Occipital lobe (tissue), 2 donors: ENCODE results near the gene MACF1. TPM values are rescaled to one million over a fixed set of nuclear protein-coding genes. Genes with fewer than 3 reads are reported as not detected.
"Not testable (repeated sequence)": the region's sequence is repeated elsewhere in the genome, so short reads cannot be mapped to it uniquely, and the experiment has no call there.

Experiments used
- DNase-seq: peaks from one replicate; lab custom pipeline; 2025; lab: John Stamatoyannopoulos, UW
- total RNA-seq: library from RNA; depleted of rRNA; stranded (reverse); fragments of >200 nt; gene quantifications from one replicate; pipeline ENCODE4 v1.2.3, GENCODE V29; 2014

MACF1 gene, protein sequence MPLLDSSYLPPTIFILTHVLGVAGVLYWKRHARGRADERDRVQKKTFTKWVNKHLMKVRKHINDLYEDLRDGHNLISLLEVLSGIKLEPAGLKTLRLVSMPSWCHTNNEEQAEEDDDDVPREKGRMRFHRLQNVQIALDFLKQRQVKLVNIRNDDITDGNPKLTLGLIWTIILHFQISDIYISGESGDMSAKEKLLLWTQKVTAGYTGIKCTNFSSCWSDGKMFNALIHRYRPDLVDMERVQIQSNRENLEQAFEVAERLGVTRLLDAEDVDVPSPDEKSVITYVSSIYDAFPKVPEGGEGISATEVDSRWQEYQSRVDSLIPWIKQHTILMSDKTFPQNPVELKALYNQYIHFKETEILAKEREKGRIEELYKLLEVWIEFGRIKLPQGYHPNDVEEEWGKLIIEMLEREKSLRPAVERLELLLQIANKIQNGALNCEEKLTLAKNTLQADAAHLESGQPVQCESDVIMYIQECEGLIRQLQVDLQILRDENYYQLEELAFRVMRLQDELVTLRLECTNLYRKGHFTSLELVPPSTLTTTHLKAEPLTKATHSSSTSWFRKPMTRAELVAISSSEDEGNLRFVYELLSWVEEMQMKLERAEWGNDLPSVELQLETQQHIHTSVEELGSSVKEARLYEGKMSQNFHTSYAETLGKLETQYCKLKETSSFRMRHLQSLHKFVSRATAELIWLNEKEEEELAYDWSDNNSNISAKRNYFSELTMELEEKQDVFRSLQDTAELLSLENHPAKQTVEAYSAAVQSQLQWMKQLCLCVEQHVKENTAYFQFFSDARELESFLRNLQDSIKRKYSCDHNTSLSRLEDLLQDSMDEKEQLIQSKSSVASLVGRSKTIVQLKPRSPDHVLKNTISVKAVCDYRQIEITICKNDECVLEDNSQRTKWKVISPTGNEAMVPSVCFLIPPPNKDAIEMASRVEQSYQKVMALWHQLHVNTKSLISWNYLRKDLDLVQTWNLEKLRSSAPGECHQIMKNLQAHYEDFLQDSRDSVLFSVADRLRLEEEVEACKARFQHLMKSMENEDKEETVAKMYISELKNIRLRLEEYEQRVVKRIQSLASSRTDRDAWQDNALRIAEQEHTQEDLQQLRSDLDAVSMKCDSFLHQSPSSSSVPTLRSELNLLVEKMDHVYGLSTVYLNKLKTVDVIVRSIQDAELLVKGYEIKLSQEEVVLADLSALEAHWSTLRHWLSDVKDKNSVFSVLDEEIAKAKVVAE (N-terminal part only)
- total RNA-seq, result 341 TPM

GRCh38 chr1:39204441-39205081, at the start of gene MACF1:
TSS of gene MACF1 (plus strand) at chr1:39204695. CDS start at chr1:39205023, 328 bp downstream.
- DNase-seq, result no peak

DNA sequence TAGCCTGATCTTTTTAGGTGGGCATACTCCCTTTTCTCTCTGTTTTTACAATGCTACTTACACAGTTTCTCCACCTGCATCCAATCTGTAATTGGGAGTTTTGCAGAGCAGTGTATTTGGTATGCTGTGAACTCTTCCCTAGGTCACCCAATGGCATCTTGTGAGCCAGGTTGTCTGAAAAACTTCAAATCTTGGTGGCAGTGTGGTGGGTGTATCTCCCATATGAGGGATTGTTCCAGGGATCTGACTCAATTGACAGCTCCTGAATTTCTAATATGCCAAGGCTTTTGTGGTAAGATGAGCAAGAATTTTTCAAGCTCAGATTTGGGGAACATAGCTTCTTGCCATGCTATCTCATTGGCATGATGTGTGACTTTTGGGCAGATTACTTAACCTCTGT, 47.2 kb upstream of the MACF1 start:
- no peak for DNase-seq

DNA sequence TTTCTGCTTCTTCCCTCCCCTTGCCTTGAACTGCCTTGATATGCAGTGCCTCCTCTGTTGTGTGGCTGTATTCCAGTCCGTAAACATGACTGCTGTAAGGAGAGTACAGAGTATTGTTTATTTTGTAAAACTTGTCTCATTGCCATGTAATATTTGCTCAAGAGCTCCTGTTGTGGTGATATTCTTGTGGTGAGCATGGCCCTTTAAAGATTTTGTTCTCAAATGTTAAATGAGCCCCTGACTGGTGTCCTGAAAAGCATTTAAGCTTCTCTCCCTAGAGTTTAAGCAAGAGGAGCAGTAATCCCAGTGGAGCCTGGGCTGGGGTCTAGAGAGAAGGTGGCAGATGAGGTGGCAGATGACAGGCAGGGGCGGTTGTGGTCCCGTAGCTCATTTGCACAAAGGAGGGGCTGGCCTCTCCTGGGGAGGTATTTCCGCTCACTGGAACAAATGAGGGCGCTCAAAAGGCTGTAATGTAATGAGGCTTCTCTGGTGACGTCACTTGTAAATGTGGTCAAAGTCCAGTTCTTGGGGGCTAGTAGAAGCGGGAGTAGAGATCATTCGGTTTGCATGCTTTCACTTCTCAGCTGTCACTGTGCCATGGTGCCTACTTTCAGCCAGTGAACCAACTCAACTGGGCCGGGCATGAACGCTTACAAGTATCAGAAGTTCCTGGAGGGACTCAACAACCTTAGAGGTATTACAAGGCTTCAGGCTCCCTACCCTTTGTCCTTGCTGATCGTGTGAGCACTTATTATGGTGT, 46.0 kb upstream of the MACF1 start:
- no peak for DNase-seq

GRCh38 chr1:39159224-39160036, 45.1 kb upstream of the MACF1 start:
- no peak for DNase-seq

GRCh38 chr1:39160703-39161102, 43.8 kb upstream of the MACF1 start:
- DNase-seq, result no peak

GRCh38 chr1:39161811-39162210, 42.7 kb upstream of the MACF1 start:
- DNase-seq, result not testable (repeated sequence)

DNA sequence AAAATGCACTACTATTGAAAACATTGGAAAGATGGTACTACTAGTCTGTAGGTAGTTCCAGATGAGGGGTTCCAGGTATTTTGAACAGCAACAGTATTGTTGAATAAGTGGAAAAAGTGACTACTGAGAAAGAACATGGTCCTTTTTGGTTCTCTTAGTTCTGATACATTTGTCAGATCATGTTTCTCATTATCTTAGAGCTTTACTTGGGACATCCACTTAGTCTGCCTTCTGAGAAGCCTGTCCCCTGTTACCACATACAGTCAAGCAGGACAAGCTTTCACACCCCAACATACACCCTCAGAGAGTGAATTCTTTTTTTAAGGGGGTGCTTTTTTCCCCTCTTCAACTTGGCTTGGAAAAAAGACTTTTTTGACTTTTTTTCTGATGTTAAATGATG, 41.0 kb upstream of the MACF1 start:
- DNase-seq, result no peak

DNA sequence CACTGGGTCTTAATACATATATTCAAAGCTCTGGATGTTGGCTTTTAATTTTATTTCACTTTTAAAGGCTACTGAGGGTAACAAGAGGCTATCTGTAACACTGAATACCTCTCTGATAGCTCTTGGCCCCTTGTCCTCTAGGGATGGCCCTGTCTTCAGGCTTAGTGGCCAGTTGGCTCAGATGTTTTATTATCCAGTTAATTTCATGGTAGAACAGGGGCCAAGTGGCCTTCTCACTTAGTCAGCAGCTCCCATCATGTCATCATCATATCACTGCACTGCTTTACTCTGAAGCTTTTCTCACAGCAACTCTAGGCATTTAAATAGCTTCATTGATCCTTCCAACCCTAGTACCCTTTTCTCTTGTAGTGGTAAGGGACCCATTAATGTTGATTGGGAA, 40.2 kb upstream of the MACF1 start:
- DNase-seq, result no peak

GRCh38 chr1:39165049-39165448, 39.4 kb upstream of the MACF1 start:
- DNase-seq, result no peak

DNA sequence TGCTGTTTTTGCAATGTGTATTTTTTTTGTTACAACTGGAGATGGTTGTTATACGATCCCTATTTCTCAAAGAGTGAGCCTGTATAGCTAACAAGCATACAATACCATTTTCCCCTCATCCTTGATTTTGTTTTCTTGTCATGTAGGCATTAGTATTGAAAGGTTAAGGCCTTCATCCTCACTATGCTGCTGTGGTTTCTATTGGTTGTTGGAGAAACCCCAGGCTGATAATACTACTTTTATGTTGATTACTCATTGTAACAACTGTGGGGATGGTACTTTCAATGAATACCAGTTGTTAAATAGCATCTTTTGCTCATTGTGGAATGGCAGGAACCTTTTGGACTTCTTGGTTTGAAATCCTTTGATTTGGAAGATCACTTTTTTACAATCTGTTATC, 39.0 kb upstream of the MACF1 start:
- no peak for DNase-seq

DNA sequence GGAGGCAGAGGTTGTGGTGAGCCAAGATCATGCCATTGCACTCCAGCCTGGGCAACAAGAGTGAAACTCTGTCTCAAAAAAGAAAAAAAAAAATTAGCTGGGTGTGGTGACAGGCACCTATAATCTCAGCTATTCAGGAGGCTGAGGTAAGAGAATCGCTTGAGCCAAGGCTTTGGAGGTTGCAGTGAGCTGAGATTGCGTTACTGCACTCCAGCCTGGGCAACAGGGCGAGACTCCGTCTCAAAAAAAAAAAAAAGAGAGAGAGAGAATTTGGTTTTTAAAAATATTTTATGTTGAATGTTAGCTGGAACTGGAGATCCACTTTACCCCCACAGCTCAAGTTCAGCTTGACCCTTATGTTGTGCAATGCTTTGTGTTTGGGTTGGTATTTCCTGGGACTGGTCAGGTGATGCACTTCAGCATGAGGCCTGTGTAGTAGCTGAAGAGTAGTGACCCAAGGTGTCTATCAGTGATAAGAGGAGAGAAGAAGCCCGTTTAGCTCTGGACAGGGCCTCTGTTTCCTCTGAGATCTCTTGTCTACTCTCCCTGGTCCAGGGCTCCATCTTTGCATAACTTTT, 36.8 kb upstream of the MACF1 start:
- DNase-seq, result no peak

DNA sequence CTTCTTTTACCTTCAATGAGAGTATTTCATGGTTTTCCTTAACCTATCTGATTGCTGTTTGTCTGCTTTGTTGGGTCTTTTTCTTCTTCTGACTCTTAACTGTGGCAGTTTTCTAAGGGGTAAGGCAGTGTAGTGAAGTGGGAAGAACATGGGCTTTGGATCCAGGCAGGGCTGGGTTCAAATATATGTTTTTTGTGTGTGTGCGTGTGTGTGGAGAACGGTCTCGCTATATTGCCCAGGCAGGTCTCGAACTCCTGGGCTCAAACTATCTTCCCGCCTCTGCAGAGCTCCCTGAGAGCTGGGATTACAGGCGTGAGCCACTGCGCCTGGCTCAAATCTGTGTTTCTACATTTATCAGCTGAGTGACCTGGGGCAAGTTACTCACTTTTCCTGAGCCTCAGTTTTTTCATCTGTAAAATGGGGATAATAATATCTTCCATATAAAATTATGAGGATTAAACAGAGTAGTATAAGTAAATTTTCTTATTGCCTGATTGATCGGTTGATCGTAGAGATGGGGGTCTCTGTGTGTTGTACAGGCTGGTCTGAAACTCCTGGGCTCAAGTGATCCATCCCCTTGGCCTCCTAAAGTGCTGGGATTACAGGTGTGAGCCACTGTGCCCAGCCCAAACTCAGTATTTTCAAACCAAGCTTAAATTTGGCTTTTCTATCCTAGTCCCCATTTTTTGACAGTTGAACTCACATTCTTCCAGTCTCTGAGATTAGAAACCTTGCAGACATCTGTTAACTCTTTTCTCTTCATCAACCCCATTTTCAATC, 36.0 kb upstream of the MACF1 start:
- no peak for DNase-seq

DNA sequence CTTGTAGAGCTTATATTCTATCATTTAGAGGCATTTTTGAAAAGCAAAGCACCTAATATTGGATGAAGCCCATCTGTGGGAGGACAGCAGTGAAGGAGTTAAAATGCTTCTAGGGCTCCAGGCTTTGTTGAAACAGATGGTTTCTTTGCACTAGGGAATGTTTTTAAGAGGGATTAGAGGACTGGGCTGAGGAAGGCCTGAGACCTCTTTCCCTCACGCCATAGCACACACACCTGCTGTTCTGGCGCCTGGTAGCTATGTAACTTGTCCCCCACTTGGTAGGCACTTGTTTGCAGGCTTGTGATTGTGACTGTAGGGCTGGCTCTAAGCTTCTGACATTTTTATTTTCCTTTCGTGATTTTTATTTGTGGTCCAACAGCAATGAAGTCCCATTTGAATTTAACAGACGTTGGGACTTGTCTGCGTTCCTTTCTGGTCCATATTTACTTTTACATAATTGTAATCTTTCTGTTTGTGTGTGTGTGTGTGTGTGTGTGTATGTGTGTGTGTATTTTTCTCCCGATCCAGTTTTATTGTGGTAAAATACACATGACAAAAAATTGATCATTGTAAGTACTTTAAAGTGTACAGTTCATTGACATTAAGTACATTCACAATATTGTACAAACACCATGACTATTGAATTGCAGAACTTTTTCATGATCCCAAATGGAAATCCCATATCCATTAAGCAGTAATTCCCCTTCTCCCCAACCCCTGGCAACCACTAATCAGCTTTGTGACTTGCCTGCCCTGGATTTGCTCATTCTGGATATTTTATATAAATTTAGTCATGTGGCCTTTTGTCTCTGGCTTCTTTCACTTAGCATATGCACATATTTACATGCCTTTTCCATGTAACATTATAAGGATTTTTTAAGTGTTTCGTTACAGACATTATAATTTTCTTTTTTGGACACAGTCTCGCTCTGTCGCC, 33.5 kb upstream of the MACF1 start:
- no peak for DNase-seq

DNA sequence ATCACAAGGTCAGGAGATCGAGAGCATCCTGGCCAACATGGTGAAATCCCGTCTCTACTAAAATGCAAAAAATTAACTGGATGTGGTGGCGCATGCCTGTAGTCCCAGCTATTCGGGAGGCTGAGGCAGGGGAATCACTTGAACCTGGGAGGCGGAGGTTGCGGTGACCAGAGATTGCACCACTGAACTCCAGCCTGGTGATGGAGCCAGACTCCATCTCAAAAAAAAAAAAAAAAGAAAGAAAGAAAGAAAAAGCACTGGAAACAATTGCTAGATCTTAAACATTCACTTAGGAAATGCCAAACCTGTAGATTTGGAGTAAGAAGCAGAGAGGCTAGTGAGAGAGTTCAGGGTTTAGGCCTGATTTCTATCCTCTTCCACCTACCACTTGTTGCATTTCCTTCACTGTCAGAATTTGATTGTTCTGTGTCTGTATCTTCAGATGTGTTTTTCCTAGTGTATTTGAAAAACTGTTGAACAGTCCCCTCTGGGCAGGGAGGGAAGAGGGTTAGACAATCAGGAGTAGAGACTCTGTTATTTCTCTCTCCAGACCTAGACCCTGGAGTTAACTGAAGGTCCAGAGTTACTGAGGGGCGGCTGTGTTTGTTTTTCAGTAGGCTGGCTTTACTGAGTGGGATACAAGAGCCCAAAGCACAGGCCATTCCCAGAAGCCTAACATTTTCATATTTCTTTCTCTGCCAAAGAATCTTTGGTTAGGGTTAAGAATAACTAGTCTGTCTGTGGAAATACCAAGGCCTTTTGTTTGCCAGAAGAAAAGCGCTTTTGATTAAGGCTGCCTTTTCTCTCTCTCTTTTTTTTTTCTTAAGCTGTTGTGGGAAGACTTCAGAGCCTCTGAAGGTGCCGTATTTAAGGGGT, 31.1 kb upstream of the MACF1 start:
- no peak for DNase-seq

- DNase-seq, result no peak
These were observed 30.5 kb upstream of the MACF1 start for GRCh38 chr1:39173995-39174380.

DNA sequence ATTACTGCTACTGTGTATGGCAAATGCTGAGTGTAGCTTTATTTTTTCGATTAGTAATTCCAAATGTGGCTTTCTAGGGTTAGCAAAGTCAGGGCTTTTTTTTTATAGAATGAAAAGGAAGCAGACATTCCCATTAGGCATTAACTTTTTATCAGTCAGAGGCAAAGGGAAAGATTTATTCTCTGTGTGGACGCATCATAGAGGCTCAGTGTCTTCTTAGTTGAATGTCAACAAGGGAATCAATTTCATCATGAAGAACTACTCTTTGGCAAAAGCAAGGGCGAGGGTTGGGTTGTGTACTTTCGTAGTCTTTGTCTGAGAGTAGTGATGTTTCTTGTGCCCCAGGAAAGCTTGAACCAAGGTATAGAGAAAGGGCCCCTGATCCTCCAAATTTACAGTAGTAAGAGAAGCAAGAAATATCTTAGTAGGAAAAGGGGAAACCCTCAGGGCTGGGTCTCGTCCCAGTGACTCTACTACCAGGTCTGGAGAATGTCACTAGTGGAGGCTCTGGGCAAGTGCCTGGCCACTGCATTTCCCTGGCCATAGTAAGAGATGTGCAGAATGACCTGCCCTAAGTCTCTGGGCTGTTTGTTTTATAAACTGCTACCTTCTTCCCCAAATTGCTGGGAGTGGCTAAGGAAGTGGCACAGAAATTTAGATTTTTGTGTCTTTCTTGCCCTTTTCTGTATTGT, 30.0 kb upstream of the MACF1 start:
- DNase-seq, result no peak
